ENCODE measurements around the gene THEM5.

DNA sequence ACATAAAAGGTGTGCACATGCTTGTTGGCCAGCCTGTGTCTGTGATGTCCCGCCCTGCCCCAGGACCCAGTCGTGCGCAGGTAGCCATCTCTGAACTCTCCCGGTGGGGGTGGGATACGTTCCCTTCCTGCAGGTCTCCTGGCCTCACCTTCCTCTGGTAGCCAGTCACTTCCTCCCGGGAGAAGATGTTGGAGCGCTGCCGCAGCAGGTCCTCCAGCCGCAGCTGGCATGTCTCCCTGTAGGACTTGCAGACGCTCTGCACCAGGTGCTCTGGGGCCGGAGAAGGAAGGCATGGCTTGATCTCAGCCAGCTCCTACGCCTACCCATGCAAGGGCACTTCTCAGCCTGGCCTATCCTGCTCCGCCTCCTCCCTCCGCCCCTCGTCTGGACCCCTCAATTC lies 39.1 kb downstream of the THEM5 start:
- no peak for TF ChIP-seq CTCF (IDR thresholded peaks at IDR 0.05)
- no peak for TF ChIP-seq POLR2A (IDR thresholded peaks at IDR 0.05)

Measured in Peyer's patch (tissue), 4 donors.